Transverse colon (tissue), 3 donors: ENCODE measurements around the gene C11orf21.

Experiments
- EP300 ChIP-seq: sonication (generic); formaldehyde crosslinking; IDR thresholded peaks from one replicate; pipeline ENCODE4 v1.6.1; 2017; ENCODE audit warnings: antibody characterized with exemption, low read depth
- TF ChIP-seq, protein P1 (sequence below), 5 experiments: fragments of 200-600 bp in 3 of 5; fragments of 450-650 bp in 2 of 5; sonication (generic) in 3 of 5; IDR thresholded peaks; 1 replicate in 2 of 5; 2 replicates in 3 of 5; pipeline ENCODE4 v1.5.1; 2016 to 2017; ENCODE audit warnings: antibody characterized with exemption in 5 of 5, inconsistent platforms in 3 of 5, mild to moderate bottlenecking in 2 of 5, moderate library complexity in 1 of 5

DNA sequence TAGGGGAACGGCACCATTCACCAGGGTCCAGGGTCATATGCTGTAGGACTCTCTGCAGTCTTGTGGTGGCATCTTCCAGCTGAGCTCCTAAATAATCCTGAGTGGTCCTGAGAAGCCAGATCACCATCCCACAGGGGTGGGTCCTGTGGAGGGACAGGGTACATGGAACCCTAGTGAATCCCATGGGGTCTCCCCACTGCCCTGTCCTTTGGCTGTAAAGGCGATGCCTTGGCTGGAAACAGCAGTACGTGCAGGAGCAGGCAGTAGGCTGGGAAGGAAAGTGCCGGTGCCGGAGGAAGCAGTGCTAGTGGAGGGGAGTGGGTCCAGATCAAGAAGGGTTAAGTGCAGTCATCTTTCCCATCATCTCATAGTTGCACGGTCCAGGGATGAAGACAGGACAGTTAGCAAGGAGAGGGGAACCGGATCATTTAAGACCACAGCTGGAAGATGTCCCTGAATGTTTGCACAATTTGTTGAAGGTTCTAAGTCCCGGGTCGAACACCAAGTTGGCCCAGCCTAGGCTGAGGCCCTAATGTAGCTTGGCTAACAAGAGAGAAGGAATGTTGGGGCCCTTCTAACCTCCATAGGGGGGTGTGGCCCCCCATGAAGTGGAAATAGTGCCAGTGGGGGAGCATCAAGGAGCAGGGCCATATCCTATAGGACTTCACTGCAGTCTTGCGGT lies 18.2 kb upstream of the C11orf21 start:
- TF ChIP-seq EP300: no peak
- TF ChIP-seq, protein P1, sequence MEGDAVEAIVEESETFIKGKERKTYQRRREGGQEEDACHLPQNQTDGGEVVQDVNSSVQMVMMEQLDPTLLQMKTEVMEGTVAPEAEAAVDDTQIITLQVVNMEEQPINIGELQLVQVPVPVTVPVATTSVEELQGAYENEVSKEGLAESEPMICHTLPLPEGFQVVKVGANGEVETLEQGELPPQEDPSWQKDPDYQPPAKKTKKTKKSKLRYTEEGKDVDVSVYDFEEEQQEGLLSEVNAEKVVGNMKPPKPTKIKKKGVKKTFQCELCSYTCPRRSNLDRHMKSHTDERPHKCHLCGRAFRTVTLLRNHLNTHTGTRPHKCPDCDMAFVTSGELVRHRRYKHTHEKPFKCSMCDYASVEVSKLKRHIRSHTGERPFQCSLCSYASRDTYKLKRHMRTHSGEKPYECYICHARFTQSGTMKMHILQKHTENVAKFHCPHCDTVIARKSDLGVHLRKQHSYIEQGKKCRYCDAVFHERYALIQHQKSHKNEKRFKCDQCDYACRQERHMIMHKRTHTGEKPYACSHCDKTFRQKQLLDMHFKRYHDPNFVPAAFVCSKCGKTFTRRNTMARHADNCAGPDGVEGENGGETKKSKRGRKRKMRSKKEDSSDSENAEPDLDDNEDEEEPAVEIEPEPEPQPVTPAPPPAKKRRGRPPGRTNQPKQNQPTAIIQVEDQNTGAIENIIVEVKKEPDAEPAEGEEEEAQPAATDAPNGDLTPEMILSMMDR (IDR thresholded peaks at IDR 0.05): no peak
